Measurements from ENCODE around the gene MCM5. TPM values are rescaled to one million over a fixed set of nuclear protein-coding genes. Genes with fewer than 3 reads are reported as not detected.
"Not testable (repeated sequence)": the region's sequence is repeated elsewhere in the genome, so short reads cannot be mapped to it uniquely, and the experiment has no call there.

Gene MCM5
- total RNA-seq, 4 donors from 2014 or later = 16.5 to 102 (median 21.5) TPM

GRCh38 chr22:35394011-35394312 is 6.0 kb upstream of the MCM5 start:
- no peaks in the 10 kb centered on the region for H3K9me3 ChIP-seq
- no peaks in the 10 kb centered on the region for H3K27me3 ChIP-seq
- TF ChIP-seq, protein P1, sequence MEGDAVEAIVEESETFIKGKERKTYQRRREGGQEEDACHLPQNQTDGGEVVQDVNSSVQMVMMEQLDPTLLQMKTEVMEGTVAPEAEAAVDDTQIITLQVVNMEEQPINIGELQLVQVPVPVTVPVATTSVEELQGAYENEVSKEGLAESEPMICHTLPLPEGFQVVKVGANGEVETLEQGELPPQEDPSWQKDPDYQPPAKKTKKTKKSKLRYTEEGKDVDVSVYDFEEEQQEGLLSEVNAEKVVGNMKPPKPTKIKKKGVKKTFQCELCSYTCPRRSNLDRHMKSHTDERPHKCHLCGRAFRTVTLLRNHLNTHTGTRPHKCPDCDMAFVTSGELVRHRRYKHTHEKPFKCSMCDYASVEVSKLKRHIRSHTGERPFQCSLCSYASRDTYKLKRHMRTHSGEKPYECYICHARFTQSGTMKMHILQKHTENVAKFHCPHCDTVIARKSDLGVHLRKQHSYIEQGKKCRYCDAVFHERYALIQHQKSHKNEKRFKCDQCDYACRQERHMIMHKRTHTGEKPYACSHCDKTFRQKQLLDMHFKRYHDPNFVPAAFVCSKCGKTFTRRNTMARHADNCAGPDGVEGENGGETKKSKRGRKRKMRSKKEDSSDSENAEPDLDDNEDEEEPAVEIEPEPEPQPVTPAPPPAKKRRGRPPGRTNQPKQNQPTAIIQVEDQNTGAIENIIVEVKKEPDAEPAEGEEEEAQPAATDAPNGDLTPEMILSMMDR (IDR thresholded peaks at IDR 0.05) = no peak
- TF ChIP-seq POLR2A (IDR thresholded peaks at IDR 0.05) = no peak
- peaks cover 0 to 25% (median 0%) of the 10 kb centered on the region in 3 donors for H3K36me3 ChIP-seq
- H3K27ac ChIP-seq = peak overlapping the region in 1 of 4 donors; percentile 40
- H3K4me3 ChIP-seq = no peak overlapping the region
- no peak for DNase-seq
- H3K4me1 ChIP-seq = peaks cover 0 to 22% (median 2%) of the 10 kb centered on the region in 4 donors

DNA sequence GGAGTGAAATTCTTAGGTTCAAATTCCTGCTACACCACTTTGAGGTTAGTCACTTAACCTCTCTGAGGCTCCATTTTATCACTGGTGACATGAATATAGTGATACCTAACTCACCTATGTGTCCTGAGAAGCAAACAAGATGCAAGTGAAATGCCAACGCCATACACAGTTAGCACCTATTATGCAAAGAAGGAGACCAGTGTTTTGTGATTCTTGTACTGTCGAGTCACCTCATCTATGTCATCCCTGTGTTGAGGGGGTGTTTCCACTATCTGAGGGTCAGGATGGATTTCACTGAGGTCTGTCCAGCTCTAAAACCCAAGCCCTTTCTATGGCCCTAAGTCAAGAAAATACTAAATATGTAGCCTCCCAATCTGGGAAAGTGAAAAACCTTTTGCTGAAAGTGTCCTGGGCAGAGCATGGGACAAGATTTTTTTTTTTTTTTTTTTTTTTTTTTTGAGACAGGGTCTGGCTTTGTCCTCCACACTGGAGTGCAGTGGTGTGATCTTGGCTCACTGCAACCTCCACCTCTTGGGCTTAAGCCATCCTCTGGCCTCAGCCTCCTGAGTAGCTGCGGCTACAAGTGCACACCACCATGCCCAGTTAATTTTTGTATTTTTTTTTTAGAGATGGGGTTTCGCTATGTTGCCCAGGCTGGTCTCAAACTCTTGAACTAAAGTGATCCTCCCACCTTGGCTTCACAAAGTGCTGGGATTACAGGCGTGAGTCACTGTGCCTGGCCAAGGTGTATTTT is 5.0 kb upstream of the MCM5 start:
- no peaks in the 10 kb centered on the region for H3K9me3 ChIP-seq
- no peak for TF ChIP-seq POLR2A (IDR thresholded peaks at IDR 0.05)
- TF ChIP-seq, protein P1 (IDR thresholded peaks at IDR 0.05) = no peak
- peaks cover 0 to 20% (median 0%) of the 10 kb centered on the region in 3 donors for H3K36me3 ChIP-seq
- peak overlapping the region in 1 of 4 donors; percentile 40 for H3K27ac ChIP-seq
- peaks cover 0 to 22% (median 4%) of the 10 kb centered on the region in 4 donors for H3K4me1 ChIP-seq
- no peak overlapping the region for H3K4me3 ChIP-seq
- H3K27me3 ChIP-seq = no peaks in the 10 kb centered on the region
- DNase-seq = no peak

- Histone ChIP-seq H3K27ac (peak overlapping the region in 2 of 4 donors; percentile 33 to 88), H3K4me1 (peaks cover 0 to 34% (median 8%) of the 10 kb centered on the region in 4 donors)
- H3K27me3 ChIP-seq, H3K4me3 ChIP-seq, H3K36me3 ChIP-seq, H3K9me3 ChIP-seq: not testable (repeated sequence)
- peak in 1 of 3 donors; percentile 59 for DNase-seq
Observed at GRCh38 chr22:35396622-35397021, 3.3 kb upstream of the MCM5 start.

DNA sequence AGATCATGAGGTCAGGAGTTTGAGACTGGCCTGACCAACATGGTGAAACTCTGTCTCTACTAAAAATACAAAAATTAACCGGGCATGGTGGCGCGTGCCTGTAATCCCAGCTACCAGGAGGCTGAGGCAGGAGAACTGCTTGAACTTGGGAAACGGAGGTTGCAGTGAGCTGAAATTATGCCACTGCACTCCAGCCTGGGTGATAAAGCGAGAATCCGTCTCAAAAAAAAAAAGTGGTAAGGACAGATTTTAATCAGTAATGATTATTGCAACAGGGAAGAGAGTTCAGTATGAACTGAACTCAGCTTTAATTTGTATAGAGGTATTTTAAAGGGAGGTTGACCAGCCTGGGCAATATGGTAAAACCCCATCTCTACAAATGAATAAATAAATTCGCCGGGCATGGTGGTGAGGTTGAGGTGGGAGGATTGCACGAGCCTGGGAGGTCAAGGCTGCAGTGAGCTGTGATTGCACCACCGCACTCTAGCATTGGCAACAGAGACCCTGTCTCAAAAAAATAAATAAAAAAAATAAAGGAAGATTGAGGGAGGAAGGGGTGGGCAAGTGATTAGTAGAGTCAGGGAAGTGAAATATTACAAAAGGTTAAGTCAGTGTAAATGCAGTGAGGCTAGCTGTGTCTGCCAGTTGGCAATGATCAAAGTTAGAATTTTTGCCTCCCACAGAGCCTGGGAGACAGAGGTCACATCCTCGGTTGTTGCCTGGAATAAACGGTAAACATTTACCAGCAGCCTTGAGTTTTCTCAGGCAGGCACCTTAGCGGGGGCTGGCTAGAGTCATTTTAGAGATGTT is 2.6 kb upstream of the MCM5 start:
- H3K9me3 ChIP-seq = no peaks in the 10 kb centered on the region
- no peak overlapping the region for H3K4me3 ChIP-seq
- DNase-seq = no peak
- H3K36me3 ChIP-seq = peaks cover 0 to 9% (median 0%) of the 10 kb centered on the region in 3 donors
- H3K27me3 ChIP-seq = no peaks in the 10 kb centered on the region
- H3K27ac ChIP-seq = peak overlapping the region in 2 of 4 donors; percentile 33 to 88
- peaks cover 0 to 27% (median 6%) of the 10 kb centered on the region in 4 donors for H3K4me1 ChIP-seq
- TF ChIP-seq, protein P1 (IDR thresholded peaks at IDR 0.05) = no peak
- TF ChIP-seq POLR2A (IDR thresholded peaks at IDR 0.05) = no peak

- H3K4me3 ChIP-seq = no peak overlapping the region
- no peaks in the 10 kb centered on the region for H3K27me3 ChIP-seq
- H3K9me3 ChIP-seq = no peaks in the 10 kb centered on the region
- TF ChIP-seq POLR2A (IDR thresholded peaks at IDR 0.05) = no peak
- TF ChIP-seq, protein P1 (IDR thresholded peaks at IDR 0.05) = no peak
- DNase-seq = no peak
- peak overlapping the region in 1 of 4 donors; percentile 88 for H3K27ac ChIP-seq
- H3K36me3 ChIP-seq = peaks cover 0 to 8% (median 0%) of the 10 kb centered on the region in 3 donors
- H3K4me1 ChIP-seq = peaks cover 0 to 16% (median 6%) of the 10 kb centered on the region in 4 donors
Observed at GRCh38 chr22:35398591-35398973, 1.4 kb upstream of the MCM5 start.
